ENCODE results near the gene CTNNA3.

DNA sequence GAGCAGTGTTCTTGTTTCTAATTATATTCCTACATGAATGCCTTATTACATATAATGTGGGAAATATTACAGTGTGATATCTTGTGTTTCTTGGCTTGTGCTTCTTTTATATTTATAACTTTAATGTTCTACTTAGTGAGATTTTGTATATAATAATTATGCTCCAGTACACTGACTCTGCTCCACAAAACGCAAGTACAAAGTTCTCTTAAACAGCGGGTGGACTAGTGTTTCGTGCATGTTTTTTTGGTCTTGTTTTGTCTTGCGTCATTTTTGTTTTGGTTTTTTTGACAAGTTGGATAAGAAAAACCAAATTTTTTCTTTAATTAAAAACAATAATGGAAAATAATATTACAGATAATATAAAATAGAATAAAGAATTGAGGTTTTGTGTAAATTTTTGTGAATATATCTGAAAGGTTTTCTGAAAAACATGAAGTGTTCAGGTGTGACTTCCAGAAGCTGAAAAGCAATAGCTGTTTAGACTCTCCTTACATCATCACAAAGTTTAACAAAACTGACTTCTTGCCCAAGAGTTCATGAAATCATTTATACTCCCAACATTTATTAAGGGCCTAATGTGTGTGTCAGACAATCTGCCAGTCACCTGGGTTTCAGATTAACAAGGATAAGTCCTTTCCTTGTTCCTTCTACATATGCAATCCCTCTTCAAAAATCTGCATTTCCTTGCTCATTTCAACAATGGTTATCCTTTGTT is 438.4 kb downstream of the CTNNA3 start:
- TF ChIP-seq, protein P1, sequence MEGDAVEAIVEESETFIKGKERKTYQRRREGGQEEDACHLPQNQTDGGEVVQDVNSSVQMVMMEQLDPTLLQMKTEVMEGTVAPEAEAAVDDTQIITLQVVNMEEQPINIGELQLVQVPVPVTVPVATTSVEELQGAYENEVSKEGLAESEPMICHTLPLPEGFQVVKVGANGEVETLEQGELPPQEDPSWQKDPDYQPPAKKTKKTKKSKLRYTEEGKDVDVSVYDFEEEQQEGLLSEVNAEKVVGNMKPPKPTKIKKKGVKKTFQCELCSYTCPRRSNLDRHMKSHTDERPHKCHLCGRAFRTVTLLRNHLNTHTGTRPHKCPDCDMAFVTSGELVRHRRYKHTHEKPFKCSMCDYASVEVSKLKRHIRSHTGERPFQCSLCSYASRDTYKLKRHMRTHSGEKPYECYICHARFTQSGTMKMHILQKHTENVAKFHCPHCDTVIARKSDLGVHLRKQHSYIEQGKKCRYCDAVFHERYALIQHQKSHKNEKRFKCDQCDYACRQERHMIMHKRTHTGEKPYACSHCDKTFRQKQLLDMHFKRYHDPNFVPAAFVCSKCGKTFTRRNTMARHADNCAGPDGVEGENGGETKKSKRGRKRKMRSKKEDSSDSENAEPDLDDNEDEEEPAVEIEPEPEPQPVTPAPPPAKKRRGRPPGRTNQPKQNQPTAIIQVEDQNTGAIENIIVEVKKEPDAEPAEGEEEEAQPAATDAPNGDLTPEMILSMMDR (IDR thresholded peaks at IDR 0.05; ENCODE audit: poor library complexity, severe bottlenecking): no peak
- TF ChIP-seq EP300 (conservative IDR thresholded peaks at IDR 0.05; ENCODE audit: poor library complexity, severe bottlenecking) (no peak), EZH2 (IDR thresholded peaks at IDR 0.05; ENCODE audit: borderline replicate concordance, insufficient read depth, low read length, poor library complexity, severe bottlenecking) (no peak), SMC3 (conservative IDR thresholded peaks at IDR 0.05; ENCODE audit: poor library complexity) (no peak), POLR2AphosphoS5 (IDR thresholded peaks at IDR 0.05) (no peak)
- TF ChIP-seq, protein P2, sequence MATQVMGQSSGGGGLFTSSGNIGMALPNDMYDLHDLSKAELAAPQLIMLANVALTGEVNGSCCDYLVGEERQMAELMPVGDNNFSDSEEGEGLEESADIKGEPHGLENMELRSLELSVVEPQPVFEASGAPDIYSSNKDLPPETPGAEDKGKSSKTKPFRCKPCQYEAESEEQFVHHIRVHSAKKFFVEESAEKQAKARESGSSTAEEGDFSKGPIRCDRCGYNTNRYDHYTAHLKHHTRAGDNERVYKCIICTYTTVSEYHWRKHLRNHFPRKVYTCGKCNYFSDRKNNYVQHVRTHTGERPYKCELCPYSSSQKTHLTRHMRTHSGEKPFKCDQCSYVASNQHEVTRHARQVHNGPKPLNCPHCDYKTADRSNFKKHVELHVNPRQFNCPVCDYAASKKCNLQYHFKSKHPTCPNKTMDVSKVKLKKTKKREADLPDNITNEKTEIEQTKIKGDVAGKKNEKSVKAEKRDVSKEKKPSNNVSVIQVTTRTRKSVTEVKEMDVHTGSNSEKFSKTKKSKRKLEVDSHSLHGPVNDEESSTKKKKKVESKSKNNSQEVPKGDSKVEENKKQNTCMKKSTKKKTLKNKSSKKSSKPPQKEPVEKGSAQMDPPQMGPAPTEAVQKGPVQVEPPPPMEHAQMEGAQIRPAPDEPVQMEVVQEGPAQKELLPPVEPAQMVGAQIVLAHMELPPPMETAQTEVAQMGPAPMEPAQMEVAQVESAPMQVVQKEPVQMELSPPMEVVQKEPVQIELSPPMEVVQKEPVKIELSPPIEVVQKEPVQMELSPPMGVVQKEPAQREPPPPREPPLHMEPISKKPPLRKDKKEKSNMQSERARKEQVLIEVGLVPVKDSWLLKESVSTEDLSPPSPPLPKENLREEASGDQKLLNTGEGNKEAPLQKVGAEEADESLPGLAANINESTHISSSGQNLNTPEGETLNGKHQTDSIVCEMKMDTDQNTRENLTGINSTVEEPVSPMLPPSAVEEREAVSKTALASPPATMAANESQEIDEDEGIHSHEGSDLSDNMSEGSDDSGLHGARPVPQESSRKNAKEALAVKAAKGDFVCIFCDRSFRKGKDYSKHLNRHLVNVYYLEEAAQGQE (IDR thresholded peaks at IDR 0.05; ENCODE audit: borderline replicate concordance): no peak
